Measurements from ENCODE around the gene ANKRD23. TPM values are rescaled to one million over a fixed set of nuclear protein-coding genes. Genes with fewer than 3 reads are reported as not detected.

Gene ANKRD23
- total and polyA plus RNA-seq, 2 of the 8 experiments (the other 6 are each of a cell fraction or from before 2014, with no cell fraction given) = 3.4 to 3.5 TPM

GRCh38 chr2:96832408-96832753 lies 11.4 kb downstream of the ANKRD23 start (continued):
- TF ChIP-seq RNF2 (IDR thresholded peaks at IDR 0.05; ENCODE audit: borderline replicate concordance, low read depth, low read length, missing control alignments, poor library complexity, severe bottlenecking) (no peak), BACH1 (IDR thresholded peaks at IDR 0.05; ENCODE audit: low read length) (no peak), BRCA1 (IDR thresholded peaks at IDR 0.05; ENCODE audit: low read depth, low read length) (no peak), CEBPB (IDR thresholded peaks at IDR 0.05; ENCODE audit: low read depth, low read length) (no peak), TEAD4 (IDR thresholded peaks at IDR 0.05; ENCODE audit: low read depth, low read length) (no peak)

All from H1 (cell line).